Transverse colon (tissue), 3 donors: ENCODE results near the gene RGS10.

Experiments
- CTCF ChIP-seq, 5 experiments: fragments of 200-600 bp in 3 of 5; fragments of 450-650 bp in 2 of 5; sonication (generic) in 3 of 5; IDR thresholded peaks; 1 replicate in 2 of 5; 2 replicates in 3 of 5; pipeline ENCODE4 v1.5.1; 2016 to 2017; ENCODE audit warnings: antibody characterized with exemption in 5 of 5, inconsistent platforms in 3 of 5, mild to moderate bottlenecking in 2 of 5, moderate library complexity in 1 of 5
- POLR2A ChIP-seq: fragments of 450-650 bp; IDR thresholded peaks from one replicate; pipeline ENCODE4 v1.6.1; 2016; ENCODE audit warnings: antibody characterized with exemption, mild to moderate bottlenecking, moderate library complexity

- TF ChIP-seq POLR2A (no peak), CTCF (IDR thresholded peaks at IDR 0.05) (no peak)
These were observed 17.8 kb downstream of the RGS10 start for GRCh38 chr10:119524720-119525070.
